NCI-H2227 treated with DMSO at 0.1 percent for 48 hours (cell line): Measurements from ENCODE around the gene XPO6.

Experiments used
- DNase-seq: peaks from one replicate; lab custom pipeline; 2025; lab: John Stamatoyannopoulos, UW

The XPO6 gene

DNA sequence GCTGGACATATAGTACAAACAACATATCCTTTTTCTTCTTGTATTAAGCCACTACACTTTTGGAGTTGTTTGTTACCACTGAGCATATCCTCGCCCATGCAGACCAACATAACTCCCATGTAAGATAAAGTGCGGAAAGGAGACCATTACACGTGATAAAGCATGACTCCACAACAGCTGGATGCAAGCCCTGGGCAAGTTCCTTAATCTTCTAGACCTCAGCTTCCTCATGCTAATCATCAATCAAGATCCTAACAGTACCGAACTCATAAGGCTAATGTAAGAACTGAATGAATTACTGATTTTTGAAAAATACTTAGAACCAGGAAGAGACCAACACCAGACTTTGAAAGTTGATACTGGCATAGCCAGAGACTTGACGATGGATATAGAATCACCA is 101.3 kb downstream of the XPO6 start:
- no peak for DNase-seq

- DNase-seq: no peak
Measured at GRCh38 chr16:28110074-28110473, 101.7 kb downstream of the XPO6 start.

GRCh38 chr16:28108590-28109247 is 103.0 kb downstream of the XPO6 start:
- no peak for DNase-seq

- no peak for DNase-seq
Measured at GRCh38 chr16:28107232-28107631, 104.5 kb downstream of the XPO6 start.

- DNase-seq: peak; percentile 76
Measured at GRCh38 chr16:28106467-28107215, 105.1 kb downstream of the XPO6 start.

GRCh38 chr16:28105954-28106353 is 105.8 kb downstream of the XPO6 start:
- no peak for DNase-seq

- DNase-seq: no peak
Measured at GRCh38 chr16:28105297-28105696, 106.5 kb downstream of the XPO6 start.

- no peak for DNase-seq
Measured at GRCh38 chr16:28104404-28104803, 107.4 kb downstream of the XPO6 start.

DNA sequence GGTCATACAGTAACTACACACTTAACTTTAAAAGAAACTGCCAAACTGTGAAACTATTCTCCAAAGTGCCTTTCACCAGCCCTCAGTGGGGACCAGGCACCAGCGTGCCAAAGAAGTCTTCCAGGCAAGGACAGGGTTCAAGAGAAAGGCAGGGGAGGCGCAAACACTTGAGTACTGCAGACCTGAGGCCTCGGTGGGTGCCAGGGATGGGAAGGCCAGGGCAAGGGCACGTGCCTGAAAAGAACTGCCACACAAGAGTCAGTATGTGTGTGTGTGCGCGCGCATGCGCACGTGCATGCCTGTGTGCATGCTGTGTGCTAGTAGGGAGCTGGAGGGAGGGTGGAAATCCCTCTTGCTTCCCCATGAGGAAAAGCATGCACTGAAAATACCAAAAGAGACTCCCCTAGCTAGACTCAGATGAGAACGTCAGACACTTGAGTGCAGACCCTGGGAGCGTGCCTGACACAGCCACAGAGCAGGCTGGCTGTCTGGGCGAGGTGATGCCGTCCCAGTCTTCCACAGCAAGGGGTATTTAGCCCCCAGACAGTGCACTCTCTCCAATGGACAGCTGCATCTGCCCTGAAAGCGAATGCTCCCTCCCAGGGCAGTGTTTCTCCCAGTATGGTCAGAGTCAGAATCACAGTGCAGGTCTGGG is 108.1 kb downstream of the XPO6 start:
- no peak for DNase-seq

DNA sequence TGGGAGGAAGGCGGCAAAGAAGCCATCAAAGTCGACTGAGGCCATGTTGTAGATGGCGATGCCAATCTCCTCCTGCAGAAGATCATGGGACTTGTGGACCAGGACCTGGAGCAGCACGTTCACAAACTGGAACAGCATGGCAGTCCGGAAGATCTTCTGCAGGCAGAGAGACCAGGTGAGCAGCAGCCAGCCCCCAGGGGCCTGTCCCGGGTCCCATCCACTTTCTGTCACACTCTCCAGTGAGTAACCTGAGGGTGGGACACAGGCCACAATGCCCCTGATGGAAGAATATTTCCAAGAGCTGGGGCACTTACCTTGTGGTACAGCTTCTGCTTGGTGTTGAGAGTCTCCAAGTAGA is 110.3 kb downstream of the XPO6 start:
- no peak for DNase-seq

DNA sequence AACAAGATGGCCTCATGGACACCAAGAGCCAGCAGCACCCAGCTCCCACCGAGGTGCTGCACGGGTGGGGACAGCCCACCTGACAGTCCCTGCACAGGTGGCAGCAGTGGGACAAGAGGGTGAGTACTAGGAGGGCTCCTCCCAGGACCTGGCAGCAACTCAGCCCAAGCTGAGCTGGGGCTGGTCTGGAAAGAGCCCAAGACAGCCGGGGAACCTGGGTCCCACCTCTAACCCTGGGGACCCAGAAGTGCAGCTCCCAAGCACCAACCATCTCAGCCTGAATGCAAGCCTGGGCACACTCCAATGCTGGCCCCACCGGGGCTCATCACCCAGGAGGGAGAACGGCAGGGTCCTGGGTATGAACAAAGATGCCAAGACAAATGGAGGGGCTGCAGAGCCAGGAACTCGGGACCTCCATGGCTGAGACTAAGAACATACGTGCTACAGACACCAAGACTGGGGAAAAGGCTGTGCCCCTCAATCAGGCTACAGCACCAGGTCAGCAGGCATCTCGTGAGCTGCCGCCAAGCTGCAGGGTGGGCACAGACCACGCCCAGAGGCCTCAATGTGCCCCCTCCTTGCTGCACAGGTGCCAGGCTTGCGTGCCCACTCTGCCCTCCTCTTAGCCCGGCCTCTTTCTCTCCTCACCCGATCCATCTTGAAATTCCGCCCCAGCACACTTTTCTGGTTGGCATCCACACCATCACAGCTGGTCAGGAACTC is 110.8 kb downstream of the XPO6 start:
- no peak for DNase-seq

DNA sequence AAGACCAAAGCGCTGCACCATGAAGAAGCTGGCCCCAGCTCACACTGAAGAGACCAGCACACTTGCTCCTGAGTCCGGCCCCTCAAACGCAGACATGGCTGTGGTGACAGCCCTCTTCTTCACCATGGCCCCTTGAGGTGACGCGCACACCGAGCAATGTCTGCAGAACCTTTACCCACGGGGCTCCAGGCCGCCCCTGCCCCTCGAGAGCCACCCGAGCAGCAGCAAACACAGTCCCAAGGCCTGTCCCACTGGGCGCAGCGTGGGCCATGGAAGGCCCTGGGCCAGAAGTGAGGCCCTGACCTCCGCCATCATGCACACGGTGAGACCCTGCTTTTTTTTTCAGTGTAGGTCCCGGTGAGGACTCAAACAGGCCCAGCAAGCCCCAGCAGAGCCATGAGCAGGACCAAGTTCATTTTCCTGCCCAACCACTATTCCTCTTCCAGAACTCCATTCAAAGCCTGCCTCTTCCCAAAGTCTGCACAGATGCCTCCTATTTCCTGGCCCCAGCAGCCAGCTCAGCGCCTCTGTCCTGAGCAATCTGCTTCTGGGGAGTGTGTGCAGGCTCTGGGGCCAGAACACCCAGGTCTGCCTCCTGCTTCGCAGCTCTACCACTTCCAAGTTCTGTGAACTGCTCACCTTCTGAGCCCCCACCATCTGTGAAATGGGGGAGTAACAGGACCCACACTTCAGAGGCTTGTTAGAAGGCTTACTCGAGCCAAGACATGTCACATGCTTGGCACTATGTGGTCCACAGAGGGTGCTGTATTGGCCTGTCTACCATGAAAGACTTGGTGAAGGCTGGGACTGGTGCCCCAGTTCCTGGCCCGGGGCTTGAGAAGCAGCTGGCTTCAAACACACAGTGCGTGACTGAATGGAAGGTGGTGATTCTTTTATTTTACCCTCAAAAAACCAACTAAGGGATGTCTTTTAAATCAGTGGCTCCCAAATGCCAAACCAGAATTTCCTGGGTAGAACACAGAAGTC is 112.5 kb downstream of the XPO6 start:
- no peak for DNase-seq

- no peak for DNase-seq
Measured at GRCh38 chr16:28098171-28098958, 113.4 kb downstream of the XPO6 start.

DNA sequence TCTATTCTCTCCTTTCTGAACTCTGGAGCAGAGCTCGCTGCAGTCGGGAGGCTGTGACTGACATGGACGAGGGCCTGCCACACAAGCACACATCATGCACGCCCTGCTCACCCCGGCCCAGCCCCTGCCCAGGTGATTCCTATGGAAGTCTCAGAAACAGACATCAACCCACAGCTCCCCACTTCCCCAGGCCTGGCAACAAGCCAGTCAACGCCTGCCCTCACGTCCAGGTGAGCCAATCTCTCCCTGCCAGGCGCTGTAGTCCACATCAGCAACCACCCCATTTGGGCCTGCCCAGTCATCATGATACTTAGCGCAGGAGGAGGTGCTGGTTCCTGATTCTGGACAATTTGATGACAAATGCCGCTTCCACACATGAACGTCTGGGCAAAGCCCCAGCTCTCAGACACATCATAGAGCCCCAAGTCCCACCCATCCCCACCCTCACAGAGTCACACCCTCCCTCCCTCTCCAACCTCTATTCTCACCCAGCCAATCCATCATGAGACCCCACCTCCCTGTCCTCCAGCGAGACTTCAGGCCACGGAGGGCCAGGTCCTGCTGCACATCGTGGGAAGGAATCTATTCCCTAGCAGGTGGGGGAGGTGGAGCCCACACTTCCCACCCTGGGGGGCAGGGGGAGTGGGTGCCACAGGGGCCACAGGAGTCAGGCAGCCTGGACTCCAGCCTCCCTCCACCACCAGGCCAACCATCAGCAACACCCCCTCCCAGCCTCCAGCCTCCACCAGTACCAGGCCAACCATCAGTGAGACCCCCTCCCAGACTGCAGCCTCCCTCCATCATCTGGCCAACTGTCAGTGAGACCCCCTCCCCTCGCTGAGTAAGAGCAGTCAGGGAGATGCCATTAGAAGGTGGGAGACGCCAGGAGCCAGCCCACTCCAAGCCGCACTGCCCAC is 114.5 kb downstream of the XPO6 start:
- no peak for DNase-seq

- no peak for DNase-seq
Measured at GRCh38 chr16:28093385-28093725, 118.4 kb downstream of the XPO6 start.

DNA sequence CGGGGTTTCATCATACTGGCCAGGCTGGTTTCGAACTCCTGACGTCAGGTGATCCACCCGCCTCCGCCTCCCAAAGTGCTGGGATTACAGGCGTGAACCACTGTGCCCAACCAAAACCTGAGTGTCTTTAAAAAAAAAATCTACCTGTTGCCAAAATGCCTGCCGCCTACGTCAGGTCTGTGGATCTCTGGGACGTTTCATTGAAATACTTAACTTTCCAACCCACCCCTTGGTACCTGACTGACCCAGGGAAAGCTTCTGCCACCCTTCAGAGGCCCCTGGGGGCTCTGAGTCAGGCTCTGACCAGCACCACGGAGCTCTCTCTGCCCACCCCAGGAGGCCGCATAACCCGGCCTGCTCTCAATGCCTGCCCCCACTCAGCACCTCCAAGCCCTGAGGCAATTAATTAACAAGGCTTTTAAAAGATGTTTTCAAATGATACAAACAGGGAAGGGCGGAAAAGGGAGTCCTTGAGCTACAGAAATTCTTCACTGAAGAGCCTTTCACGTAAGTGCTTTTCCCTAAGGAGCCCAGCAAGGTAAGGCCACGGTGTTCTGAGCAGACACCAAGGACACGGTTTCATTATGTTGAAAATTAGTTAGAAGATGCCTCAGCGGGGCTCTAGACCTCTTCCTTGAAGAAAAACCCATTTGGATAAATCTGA is 118.9 kb downstream of the XPO6 start:
- no peak for DNase-seq

GRCh38 chr16:28091656-28092055 is 120.1 kb downstream of the XPO6 start:
- no peak for DNase-seq

DNA sequence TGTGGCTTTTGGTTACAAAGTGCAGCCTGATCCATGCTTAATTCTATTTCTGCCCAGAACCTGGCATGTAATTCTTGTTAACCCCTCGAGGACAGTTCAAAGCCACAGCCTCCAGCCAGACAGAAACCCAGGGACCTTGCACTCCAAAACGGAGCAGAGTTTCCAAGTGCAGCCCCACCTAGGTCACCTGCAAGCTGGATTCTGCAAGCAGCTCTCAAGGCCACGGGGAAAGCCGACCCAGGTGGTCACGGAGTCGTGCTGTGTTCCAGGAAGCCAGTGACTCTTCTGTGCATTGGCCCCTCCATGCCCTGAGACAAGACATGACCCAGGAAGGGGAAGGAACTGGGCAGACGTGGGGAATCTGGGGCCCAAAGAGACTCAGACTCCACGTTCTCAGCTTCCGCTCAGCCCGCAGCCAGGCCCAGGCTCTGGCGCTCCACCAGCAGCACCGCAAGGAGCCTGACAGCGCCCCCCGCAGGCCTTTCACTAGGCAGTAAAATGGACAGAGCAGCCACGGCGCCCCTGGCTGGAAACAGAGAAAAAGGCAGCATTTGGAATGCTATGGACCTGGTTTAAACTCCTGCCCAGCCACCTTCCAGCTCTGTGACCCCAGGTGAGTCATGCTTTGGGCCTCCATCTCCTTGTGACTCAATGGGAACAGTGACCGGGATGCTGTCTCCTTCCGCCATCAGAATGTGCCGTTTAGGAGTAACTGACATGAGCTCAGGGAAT is 121.0 kb downstream of the XPO6 start:
- DNase-seq: no peak
